Measurements from ENCODE around the gene DSCAML1.

DNA sequence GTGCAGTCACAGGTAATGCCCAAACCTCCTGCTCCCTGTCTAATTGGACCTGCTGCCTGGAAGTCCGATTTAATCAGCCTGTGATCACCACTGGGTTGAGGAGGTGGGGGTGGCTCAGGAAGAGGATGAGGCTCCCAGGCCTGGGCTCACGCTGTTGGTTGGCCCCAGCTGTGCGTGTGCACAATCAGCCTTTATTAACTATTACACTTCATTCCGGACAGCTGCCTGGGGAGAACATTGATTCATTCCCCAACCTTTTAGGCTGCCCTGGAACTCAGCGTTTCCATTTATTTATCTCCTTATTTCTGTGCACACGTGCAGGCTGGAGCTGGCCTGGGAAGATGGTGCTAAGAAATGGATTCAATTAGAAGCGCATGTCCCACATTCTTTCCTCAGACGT is 123.4 kb downstream of the DSCAML1 start:
- TF ChIP-seq, protein P1, sequence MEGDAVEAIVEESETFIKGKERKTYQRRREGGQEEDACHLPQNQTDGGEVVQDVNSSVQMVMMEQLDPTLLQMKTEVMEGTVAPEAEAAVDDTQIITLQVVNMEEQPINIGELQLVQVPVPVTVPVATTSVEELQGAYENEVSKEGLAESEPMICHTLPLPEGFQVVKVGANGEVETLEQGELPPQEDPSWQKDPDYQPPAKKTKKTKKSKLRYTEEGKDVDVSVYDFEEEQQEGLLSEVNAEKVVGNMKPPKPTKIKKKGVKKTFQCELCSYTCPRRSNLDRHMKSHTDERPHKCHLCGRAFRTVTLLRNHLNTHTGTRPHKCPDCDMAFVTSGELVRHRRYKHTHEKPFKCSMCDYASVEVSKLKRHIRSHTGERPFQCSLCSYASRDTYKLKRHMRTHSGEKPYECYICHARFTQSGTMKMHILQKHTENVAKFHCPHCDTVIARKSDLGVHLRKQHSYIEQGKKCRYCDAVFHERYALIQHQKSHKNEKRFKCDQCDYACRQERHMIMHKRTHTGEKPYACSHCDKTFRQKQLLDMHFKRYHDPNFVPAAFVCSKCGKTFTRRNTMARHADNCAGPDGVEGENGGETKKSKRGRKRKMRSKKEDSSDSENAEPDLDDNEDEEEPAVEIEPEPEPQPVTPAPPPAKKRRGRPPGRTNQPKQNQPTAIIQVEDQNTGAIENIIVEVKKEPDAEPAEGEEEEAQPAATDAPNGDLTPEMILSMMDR (IDR thresholded peaks at IDR 0.05): no peak
- TF ChIP-seq POLR2A (IDR thresholded peaks at IDR 0.05): no peak
- TF ChIP-seq POLR2AphosphoS5 (IDR thresholded peaks at IDR 0.05): no peak
- TF ChIP-seq EP300 (IDR thresholded peaks at IDR 0.05): no peak

Measured in upper lobe of left lung (tissue), 4 donors.